ENCODE measurements around the gene LURAP1L.

Gene LURAP1L, protein sequence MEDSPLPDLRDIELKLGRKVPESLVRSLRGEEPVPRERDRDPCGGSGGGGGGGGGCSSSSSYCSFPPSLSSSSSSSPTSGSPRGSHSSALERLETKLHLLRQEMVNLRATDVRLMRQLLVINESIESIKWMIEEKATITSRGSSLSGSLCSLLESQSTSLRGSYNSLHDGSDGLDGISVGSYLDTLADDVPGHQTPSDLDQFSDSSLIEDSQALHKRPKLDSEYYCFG

GRCh38 chr9:12774861-12775678 lies at the start of gene LURAP1L:
TSS of gene LURAP1L (plus strand) at chr9:12775020. CDS start at chr9:12775716, 696 bp downstream.
- DNase-seq (ENCODE audit: low spot score), result peak; percentile 21
- in situ Hi-C loops (cut with MboI; ENCODE audit: low sequenced_read_pairs, unreplicated experiment), result no loop called here
- TF ChIP-seq CTCF (IDR thresholded peaks at IDR 0.05; ENCODE audit: borderline replicate concordance, control extremely low read depth, extremely low read depth, insufficient read depth, missing control alignments), result no peak

DNA sequence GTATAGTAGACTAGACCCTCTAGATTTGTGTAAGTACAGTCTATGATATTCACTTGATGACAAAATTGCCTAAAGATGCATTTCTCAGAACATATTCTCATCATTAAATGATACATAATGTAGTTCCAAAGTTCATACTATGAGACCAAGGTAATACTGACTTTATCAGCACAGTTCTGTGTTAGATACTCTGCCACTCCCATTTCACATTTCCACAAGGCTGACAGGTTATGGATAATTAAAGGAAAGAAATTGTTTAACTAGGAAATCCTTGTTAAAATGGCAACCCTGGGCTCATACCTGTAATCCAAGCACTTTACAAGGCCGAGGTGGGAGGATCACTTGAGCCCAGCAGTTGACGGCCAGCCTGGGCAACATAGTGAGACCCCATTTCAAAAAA lies 48.0 kb upstream of the LURAP1L start:
- no peak for DNase-seq (ENCODE audit: low spot score)
- no peak for TF ChIP-seq CTCF (IDR thresholded peaks at IDR 0.05; ENCODE audit: borderline replicate concordance, control extremely low read depth, extremely low read depth, insufficient read depth, missing control alignments)
- in situ Hi-C loops (cut with MboI; ENCODE audit: low sequenced_read_pairs, unreplicated experiment), result no loop called here

DNA sequence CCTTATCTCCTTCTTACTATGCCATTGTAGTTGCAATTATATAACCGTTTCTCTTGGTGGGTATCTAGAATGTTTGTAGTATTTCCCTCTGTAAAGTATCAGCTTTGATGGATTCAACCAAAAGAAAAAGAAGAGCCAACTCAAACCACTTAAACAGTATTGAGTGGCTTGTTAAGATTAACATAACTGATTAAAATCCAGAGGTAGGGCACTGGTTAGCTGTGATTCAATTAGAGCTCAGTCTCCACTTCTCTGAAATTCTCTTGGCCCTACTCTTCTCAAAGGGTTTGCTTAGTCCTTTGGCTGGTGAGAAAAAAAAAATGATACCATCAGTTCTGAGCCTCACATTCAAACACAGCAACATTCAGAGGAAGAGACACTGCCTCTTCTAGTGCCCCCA lies 44.6 kb upstream of the LURAP1L start:
- DNase-seq (ENCODE audit: low spot score), result no peak
- in situ Hi-C loops (cut with MboI; ENCODE audit: low sequenced_read_pairs, unreplicated experiment), result no loop called here
- no peak for TF ChIP-seq CTCF (IDR thresholded peaks at IDR 0.05; ENCODE audit: borderline replicate concordance, control extremely low read depth, extremely low read depth, insufficient read depth, missing control alignments)

GRCh38 chr9:12730927-12731326 lies 43.9 kb upstream of the LURAP1L start:
- in situ Hi-C loops (cut with MboI; ENCODE audit: low sequenced_read_pairs, unreplicated experiment), result no loop called here

DNA sequence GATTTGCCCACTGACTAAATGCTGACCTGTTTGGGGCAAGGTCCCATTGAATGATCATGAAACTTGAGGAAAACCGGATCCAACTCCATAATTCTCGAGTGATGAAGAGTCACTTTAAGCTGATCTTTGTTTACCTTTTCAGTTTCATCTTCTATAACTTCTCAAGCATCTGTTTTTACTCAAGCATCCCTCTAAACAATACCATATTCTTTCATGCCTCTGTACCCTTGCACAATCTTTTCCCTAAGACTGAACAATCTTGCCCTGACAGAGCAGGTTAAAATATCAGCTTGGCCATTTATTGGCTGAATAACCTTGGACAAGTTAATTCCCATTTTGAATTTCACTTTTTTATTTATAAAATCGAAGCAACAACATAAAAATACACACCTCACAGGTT lies 41.8 kb upstream of the LURAP1L start:
- no peak for DNase-seq (ENCODE audit: low spot score)
- in situ Hi-C loops (cut with MboI; ENCODE audit: low sequenced_read_pairs, unreplicated experiment), result no loop called here

More at GRCh38 chr9:12730927-12731326, 43.9 kb upstream of the LURAP1L start:
- no peak for TF ChIP-seq CTCF (IDR thresholded peaks at IDR 0.05; ENCODE audit: borderline replicate concordance, control extremely low read depth, extremely low read depth, insufficient read depth, missing control alignments)
- DNase-seq (ENCODE audit: low spot score), result no peak

GRCh38 chr9:12735665-12736064 lies 39.2 kb upstream of the LURAP1L start:
- in situ Hi-C loops (cut with MboI; ENCODE audit: low sequenced_read_pairs, unreplicated experiment), result no loop called here
- no peak for DNase-seq (ENCODE audit: low spot score)
- no peak for TF ChIP-seq CTCF (IDR thresholded peaks at IDR 0.05; ENCODE audit: borderline replicate concordance, control extremely low read depth, extremely low read depth, insufficient read depth, missing control alignments)

More for the DNA sequence above, 41.8 kb upstream of the LURAP1L start:
- TF ChIP-seq CTCF (IDR thresholded peaks at IDR 0.05; ENCODE audit: borderline replicate concordance, control extremely low read depth, extremely low read depth, insufficient read depth, missing control alignments), result no peak
